ENCODE measurements around the gene LGR6.

DNA sequence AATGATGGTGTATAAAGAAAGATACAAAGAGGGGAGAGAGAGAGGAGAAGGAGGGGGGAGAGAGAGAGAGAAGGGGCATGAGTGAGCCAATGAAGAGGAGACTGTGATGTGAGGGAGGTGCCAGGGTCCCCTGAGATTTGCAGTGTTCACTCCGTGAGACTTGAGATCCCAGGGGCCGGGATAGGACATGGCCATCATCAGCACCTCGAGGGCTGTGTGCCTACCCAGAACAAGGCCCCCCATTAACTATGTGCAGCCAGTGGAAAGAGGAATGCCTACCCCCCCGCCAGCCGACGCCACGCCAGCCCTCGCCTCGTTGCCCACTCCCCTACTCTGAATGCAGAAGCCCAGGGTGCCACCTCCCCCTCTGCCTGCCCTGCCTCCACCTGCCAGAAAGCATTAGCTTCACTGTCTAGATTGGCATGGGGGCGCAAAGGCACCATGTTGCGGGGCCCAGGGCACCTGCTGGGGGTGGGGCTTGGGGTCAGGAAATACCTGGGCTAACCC is 14.8 kb downstream of the LGR6 start:
- TF ChIP-seq CEBPB (IDR thresholded peaks at IDR 0.05; ENCODE audit: low read depth, low read length): no peak
- no peak for TF ChIP-seq FOS (IDR thresholded peaks at IDR 0.05; ENCODE audit: low read depth, low read length)
- TF ChIP-seq, protein P1, sequence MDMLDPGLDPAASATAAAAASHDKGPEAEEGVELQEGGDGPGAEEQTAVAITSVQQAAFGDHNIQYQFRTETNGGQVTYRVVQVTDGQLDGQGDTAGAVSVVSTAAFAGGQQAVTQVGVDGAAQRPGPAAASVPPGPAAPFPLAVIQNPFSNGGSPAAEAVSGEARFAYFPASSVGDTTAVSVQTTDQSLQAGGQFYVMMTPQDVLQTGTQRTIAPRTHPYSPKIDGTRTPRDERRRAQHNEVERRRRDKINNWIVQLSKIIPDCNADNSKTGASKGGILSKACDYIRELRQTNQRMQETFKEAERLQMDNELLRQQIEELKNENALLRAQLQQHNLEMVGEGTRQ (IDR thresholded peaks at IDR 0.05; ENCODE audit: low read depth, low read length): no peak
- TF ChIP-seq CTCF (conservative IDR thresholded peaks at IDR 0.05; ENCODE audit: low read depth, low read length): no peak
- TF ChIP-seq BHLHE40 (IDR thresholded peaks at IDR 0.05; ENCODE audit: low read depth, low read length): no peak
- no peak for TF ChIP-seq POLR2A (IDR thresholded peaks at IDR 0.05; ENCODE audit: low read depth, low read length)
